CD4-positive, alpha-beta T cell treated with Interleukin-12 subunit alpha and Interleukin-12 subunit beta, for 1 hour (primary cell): ENCODE results near the gene ARAP1.
A peak's percentile ranks its signal among the peaks of the same experiment; 100 is the strongest.

Experiments used
- DNase-seq: peaks from one replicate; pipeline ENCODE4 v3.0.0-alpha.2; 2020

The ARAP1 gene

DNA sequence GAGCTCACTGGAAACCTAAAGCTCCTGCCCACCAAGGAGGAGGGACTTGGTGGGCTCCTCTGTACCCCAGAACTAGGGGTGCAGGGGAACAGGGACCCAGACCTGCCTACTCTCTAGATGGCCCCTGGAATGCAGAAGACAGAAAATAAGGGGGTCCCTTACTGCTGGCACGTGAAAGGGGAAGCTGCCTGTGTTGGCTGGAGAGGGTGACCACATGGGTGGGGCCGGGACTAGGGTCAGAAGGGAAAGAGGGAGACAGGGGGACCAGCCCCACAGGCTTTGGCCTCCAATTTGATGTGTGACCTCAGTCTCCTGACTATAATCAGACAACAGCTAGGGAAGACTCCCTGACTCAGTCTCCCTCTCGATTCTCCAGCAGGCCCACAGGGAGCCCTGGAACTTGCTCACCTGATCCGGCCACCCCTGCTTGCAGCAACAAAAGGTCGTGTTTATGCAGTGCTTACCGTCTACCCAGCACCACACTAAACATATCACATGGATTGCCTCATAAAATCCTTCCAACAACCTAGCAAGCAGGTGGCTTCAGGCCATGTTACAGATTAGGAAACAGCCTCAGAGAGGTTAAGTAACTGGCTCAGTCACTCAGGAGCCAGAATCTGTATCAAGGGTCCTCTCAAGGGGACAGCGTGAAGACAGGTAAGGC lies 10.2 kb downstream of the ARAP1 start:
- DNase-seq, result no peak

DNA sequence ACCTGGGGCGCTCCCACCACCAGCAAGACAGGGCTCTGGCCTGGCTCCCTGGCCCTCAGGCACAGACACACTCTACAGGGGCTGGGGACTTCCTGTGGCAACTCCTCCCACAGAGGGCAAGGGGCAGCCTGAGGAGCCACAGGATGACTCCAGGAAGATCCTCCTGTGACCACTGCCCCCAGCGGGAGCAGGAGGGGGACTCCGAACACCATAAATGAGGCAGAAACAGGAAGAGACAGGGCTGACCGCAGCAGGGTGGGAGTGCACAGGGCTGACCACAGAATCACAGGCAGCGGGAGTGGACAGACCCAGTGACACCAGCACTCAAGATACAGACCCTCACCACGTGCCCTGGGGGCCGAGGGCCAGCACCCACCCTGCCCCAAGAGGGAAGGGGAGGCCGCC lies 10.8 kb downstream of the ARAP1 start:
- DNase-seq, result peak; percentile 27

GRCh38 chr11:72740562-72741428 lies 11.4 kb downstream of the ARAP1 start:
- DNase-seq, result no peak

GRCh38 chr11:72740060-72740424 lies 12.2 kb downstream of the ARAP1 start:
- DNase-seq, result no peak

DNA sequence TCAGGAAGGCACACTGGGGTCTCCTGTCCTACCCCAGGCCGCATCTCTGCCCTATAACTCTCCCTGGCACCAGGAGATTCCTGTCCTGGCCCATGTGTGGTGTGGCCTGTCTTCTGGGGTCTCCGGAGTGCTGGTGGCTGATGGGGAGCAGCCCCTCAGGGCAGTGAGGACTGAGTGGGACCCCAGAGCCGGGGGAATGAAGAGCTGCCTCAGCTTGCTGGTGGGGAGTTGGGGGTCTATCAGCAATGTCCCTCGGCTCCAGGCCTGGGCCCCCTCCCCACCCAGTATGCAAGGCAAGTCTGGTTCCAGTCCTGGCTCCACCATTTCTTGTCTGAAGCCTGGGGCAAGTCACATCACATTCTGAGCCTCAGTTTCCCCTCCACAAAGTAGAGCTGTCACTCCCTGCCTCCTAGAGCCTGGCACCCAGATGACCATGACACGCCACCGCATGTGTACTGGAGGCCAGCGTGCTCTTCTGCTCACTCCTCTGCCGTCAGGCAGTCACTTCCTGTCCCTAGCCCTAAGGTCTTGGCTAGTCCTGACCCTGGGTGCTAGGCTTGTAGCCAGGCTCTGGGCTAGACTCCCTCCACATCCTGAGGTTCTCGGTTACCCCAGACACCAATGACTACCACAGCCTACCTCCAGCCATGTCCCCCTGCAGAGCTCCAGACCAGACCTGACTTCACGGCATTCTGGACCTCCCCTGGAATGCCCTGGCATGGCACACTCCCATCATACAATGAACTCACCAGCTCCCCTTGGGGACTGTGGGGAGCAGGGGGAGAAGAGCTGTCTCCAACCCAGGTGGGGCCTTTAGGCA lies 12.8 kb downstream of the ARAP1 start:
- no peak for DNase-seq

DNA sequence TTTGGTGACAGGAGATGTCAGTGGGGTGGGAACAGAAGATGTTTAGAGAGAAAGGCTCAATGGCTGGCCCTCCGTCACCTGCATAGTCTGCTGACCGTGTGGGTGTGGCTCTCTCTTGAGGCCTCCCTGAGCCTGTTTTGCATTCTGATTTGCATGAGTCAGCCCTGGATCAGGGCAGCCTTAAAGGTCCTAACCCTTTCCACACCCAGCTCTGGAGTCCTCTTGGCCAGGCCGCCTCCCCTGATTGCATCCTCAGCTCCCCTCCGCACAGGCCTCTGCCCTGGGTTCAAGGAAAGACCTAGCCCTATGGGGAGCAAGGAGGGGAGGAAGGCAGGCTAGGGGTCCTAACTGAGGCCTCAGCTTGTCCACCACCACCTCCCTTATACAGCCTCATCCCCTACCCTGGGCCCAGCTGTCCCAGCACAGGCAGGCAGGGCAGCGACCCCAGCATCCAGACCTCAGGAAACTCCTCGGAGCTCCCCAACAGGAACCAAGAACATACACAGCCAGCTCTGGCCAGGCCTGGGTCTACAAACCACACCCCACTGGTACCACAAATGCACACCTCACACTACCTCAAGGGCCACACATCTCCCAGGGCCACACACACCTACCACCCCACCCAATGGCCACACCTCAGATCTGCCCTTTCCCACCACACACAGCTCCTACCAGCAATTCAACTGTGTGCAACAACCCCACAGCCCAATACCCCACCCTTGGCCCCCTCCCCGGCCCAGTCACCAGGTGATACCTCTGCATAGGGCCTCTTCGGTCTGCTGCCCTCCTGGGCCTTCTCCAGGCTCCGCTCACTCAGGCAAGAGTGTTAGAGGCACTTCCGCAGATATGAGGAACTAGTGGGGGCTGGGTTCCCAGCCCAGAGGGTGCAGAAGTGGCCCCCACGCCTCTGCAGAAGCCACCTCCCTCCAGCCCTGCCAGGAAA lies 13.7 kb downstream of the ARAP1 start:
- no peak for DNase-seq

DNA sequence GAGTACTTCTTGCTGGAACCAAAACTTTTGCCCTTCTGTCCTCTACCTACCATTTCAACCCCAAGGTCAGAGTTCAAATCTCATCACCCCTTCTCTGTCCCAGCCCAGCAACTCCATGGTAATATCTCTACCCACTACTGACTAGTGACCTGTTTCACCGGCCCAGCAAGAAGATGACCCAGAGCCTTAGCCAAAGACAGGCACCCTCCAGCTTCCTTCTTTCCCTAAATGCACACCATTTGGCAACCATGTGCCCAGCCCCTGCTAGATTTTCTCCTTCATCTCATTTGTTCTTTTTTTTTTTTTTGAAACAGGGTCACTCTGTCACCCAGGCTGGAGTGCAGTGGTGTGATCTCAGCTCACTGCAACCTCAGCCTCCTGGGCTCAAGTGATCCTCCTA lies 14.9 kb downstream of the ARAP1 start:
- DNase-seq, result no peak

GRCh38 chr11:72736452-72737069 lies 15.6 kb downstream of the ARAP1 start:
- peak; percentile 78 for DNase-seq

DNA sequence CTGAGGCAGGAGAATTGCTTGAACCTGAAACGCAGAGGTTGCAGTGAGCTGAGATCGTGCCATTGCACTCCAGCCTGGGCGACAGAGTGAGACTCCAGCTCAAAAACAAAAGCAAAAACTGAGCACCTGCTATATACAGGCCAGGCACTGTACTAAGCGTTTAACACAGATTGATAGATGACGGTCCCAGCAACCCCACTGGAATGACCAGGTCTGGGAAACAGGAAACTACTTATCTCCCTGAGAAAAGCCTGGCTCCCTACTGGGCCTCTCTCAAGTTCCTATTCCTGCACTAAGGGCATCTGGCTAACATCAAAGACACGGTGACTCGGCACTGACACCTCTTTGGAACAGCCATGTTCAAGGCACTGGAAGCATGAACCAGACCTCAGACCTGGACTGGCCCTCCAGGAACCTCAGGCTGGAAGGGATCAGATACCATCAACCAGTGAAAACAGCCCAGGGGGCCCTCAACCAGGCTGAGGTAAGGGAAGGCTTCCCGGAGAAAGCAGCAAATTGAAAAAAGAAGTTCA lies 16.6 kb downstream of the ARAP1 start:
- no peak for DNase-seq

- no peak for DNase-seq
Observed at GRCh38 chr11:72732329-72732728, 19.9 kb downstream of the ARAP1 start.

DNA sequence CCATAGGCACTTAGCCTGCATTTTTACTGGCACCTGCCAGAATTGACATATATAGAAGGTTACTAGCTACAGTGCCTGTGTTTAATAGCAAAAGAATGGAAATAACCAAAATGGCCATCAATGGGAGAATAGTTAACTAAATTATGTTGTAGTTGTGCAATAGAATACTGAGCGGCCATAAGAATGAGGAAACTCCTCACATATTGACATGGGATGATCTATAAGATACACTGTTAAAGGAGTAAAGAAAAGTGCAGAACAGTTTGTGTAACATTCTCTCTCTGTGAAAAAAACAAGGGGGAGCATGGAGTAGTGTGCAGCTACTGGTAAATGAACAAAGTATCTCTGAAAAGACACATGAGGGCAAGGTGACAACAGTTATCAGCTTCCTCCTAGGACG lies 21.5 kb downstream of the ARAP1 start:
- DNase-seq, result no peak

DNA sequence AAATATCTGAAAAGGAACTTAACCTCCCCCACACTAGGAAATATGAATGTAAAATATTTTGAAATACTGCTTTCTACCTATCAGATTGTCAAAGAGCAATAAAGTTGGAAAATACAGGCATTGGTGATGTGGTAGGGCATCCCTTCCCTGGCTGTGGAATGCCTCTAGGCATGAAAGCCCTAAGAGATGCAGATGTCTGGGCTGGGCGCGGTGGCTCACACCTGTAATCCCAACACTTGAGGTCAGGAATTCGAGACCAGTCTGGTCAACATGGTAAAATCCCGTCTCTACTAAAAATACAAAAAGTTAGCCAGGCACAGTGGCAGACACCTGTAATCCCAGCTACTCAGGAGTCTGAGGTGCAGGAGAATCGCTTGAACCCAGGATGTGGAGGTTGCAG lies 22.0 kb downstream of the ARAP1 start:
- DNase-seq, result no peak

- no peak for DNase-seq
Observed at GRCh38 chr11:72727521-72727920, 24.7 kb downstream of the ARAP1 start.

GRCh38 chr11:72726266-72727220 lies 25.7 kb downstream of the ARAP1 start:
- no peak for DNase-seq

- DNase-seq, result no peak
Observed at GRCh38 chr11:72725724-72726028, 26.5 kb downstream of the ARAP1 start.

- DNase-seq, result peak; percentile 91
Observed at GRCh38 chr11:72724851-72725723, 27.1 kb downstream of the ARAP1 start.

DNA sequence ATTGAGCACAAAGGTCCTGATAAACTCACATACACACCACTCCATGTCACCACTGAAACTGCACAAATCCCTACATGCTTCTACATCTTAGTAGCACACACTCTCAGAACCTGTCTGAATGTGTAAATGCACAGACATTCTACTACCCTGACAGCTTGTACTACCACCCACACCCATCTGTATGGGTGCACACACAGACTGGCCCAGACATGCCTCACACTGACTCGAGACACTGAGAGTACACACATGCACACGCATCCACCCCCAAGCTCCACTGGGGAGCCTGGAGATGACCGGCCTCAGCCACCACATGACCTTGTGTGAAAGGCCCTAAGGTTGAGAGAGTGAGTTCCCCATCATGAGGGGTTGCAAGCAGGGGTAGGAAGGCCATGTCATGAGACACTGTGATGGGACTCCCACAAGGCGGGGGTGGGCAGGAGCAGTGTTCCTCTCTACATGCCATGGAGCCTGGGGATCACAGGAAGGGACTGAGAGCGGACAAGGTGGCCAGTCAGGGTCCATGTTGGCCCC lies 28.1 kb downstream of the ARAP1 start:
- no peak for DNase-seq

DNA sequence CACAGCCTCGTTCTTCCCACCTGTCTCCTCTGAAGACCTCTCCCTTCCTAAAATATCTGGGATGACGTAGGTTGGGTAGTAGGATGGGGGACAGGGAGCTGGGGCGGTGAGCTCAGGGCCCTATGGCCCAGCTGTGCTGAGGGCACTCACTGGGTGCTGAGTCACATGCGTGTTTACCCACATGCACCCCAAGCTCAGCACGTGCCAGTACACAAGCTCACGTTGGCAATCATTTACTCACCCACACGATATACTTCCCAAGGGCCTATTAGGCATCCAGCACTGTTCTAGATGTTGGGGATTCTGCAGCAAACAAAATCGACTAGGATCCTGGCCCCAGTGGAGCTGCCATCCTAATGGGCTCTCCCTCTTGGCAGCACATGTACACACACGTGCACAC lies 28.7 kb downstream of the ARAP1 start:
- no peak for DNase-seq

DNA sequence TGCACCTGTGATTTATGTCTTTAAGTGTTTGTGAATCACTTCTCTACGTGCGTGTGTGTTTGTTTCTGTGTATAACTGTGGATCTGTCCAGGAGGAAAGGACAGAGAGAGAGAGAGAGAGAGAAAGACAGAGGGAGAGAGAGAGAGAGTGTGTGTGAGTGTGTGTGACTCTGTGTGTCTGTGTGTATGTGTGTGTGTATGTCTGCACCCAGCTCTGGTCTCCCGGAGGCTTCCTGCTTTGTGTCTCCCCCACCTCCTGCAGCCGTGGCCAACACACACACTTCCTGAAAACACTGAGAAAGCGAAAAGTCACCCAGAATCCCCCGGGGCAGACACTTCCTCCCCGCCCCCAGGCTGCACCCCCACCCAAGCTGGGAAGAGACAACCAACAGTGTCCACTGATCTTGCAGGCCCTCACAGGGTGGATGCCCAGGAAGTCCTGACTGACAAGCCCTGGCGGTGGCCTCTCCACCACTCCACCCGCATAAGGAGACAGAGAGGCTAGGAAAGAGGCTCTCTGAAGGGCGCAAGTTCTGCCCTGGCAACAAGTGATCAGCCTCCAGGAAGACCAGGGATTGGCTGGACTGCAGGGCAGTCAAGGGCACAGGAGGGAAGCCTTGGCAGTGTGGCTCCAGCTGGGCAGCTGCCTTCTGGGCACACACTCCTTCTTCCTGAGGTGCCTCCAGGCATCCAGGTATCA lies 30.0 kb downstream of the ARAP1 start:
- DNase-seq, result peak; percentile 90
